ENCODE measurements around the gene SPSB3.

DNA sequence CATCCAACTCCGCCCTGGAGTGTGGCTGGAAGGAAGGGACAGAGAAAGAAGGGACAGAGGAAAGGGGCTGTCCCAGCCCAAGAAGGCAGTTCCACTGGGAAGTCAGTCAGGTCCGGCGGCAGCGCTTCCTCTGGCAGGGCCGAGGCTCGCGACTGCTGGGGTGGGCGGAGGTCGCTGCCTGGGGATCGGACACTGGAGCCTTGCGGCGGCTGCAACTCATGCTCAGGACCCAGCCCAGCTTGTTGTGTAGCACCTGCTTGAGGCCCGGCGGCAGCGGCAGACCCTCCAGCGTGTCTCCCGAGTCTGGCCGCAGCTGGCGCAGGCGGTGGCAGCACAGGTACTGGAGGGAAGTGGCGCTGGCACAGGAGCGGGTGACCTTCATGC is 5.4 kb downstream of the SPSB3 start:
- no peak for TF ChIP-seq ZFPM2 (CRISPR knock-in tag; IDR thresholded peaks at IDR 0.05)
- no peak for TF ChIP-seq SMARCA4 (IDR thresholded peaks at IDR 0.05)
- TF ChIP-seq SREBF2 (CRISPR knock-in tag; IDR thresholded peaks at IDR 0.05): no peak
- no peak for TF ChIP-seq ETV6 (IDR thresholded peaks at IDR 0.05; ENCODE audit: borderline replicate concordance in 1 of 2, low read depth in 2 of 2, low read length in 1 of 2)
- TF ChIP-seq ETV6 (CRISPR knock-in tag; IDR thresholded peaks at IDR 0.05; ENCODE audit: borderline replicate concordance): no peak
- no peak for TF ChIP-seq CTCF (IDR thresholded peaks at IDR 0.05 in 2 of 3, conservative IDR thresholded peaks at IDR 0.05 in 1 of 3; ENCODE audit: insufficient read depth in 2 of 3, low read depth in 1 of 3, low read length in 3 of 3)
- TF ChIP-seq, protein P1, sequence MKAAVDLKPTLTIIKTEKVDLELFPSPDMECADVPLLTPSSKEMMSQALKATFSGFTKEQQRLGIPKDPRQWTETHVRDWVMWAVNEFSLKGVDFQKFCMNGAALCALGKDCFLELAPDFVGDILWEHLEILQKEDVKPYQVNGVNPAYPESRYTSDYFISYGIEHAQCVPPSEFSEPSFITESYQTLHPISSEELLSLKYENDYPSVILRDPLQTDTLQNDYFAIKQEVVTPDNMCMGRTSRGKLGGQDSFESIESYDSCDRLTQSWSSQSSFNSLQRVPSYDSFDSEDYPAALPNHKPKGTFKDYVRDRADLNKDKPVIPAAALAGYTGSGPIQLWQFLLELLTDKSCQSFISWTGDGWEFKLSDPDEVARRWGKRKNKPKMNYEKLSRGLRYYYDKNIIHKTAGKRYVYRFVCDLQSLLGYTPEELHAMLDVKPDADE (conservative IDR thresholded peaks at IDR 0.05; ENCODE audit: control insufficient read depth, low read depth, low read length): no peak
- TF ChIP-seq MAFK (IDR thresholded peaks at IDR 0.05; ENCODE audit: low read length): no peak

Data from K562 (cell line).